NOMO-1 treated with DMSO at 0.1 percent for 48 hours (cell line): ENCODE data around the gene SMURF2.
A peak's percentile ranks its signal among the peaks of the same experiment; 100 is the strongest.

Experiments used
- DNase-seq: peaks from one replicate; lab custom pipeline; 2025; ENCODE audit not compliant: unreplicated experiment; lab: John Stamatoyannopoulos, UW

The SMURF2 gene

GRCh38 chr17:64544742-64545141, 117.4 kb downstream of the SMURF2 start:
- DNase-seq = no peak

DNA sequence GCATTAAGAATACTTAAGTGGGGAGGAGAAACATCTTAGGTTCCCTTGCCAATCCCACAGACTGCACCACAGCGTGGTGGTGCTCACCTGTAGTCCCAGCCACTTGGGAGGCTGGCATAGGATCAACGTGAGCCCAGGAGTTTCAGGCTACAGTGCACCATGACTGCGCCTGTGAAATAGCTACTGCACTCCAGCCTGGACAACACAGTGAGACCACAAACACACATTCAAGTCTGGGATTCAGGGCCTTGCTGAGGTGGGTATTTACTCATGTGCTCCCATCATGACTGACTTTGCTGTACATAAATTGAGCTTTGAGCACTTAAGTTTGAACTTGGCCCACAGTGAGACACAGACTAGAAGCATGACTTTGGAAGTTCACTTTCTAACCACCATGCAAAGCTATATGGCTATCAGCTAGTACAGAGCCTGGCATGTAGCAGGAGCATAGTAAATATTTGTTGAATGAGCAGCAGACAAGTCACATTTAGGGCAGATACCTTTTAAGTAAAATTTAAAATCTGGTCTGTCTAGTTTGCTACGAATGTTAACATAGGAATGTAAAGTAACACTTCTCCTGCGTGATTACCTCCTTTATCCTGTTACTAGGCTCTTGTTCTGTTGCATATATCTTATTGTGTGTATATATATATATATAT, 121.9 kb downstream of the SMURF2 start:
- no peak for DNase-seq

GRCh38 chr17:64538508-64539130, 123.5 kb downstream of the SMURF2 start:
- no peak for DNase-seq

GRCh38 chr17:64537488-64537887, 124.6 kb downstream of the SMURF2 start:
- DNase-seq = no peak

DNA sequence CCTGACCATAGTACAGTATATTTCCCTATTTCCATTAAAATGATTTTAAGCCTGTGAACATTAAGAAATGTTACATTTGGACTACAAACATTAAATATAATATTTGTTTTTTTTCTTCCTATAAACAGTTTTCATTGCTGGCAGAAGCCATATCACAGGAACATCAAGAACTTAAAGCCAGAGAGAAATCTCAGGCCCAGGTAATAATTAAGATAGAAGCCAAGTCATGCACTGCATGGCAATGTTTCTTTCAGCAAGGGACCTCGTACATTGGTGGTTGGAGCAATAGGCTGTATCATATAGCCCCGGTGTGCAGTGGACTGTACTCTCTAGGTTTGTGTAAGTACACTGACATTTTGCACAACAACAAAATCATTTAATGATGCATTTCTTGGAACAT, 125.2 kb downstream of the SMURF2 start:
- no peak for DNase-seq

- no peak for DNase-seq
Observed at GRCh38 chr17:64535357-64535756, 126.8 kb downstream of the SMURF2 start.

DNA sequence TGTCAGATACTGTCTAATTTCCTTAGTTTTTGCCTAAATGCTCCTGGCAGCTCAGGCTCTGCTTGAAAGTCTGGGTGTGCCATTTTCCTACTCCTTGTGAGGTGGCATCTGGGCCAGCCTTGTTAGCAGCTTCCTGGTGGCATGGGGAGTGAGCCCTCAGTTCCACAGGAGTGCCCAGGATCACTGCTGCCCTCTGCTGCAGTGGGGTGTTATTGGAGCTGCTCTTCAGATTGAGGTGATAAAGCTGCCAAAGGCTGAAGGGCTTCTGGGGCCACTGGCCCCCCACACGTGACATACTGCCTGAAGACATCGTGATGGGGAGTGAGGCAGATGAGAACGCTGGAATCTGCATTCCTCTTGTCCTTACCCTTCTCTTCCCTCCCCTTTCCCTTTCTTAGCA, 127.9 kb downstream of the SMURF2 start:
- DNase-seq = no peak

DNA sequence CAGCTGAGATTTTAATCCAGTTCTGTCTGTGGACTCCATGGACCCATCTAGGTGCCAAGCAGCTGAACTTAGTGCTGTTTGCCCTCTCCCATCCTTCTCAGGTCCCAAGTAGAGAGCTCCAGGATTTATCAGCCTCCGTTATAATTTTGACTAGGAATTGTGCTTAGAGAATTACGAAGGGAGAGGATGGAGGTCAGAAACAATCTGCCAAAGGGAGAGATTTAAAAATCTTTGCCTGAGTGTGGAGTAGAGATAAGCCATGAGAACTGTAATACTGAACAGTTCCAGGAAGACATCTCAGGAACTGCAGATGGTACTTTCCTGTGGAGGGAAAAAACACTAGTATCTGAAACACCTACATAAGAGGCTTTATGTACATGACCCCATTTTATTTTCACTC, 128.3 kb downstream of the SMURF2 start:
- DNase-seq = no peak

- no peak for DNase-seq
Observed at GRCh38 chr17:64532409-64532808, 129.7 kb downstream of the SMURF2 start.

DNA sequence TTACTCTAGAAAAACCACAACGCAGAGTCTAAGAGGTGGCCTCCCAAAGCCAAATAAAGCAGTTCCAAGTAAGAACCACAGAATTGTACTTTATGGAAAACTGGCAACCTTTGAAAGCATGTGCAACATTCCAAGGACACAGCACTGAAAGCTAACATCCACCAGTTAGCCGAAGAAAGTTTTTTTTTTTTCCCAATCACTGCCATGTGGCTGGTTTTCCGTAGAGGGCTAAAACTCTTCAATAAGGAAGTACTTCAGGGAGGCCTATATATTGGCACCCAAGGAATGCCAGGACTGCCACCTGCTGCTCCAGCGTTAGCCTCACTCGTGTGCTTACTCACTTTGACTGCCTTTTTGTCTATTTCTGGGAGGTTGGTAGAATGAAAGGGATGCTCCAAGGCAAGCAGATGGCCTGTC, 130.1 kb downstream of the SMURF2 start:
- no peak for DNase-seq

DNA sequence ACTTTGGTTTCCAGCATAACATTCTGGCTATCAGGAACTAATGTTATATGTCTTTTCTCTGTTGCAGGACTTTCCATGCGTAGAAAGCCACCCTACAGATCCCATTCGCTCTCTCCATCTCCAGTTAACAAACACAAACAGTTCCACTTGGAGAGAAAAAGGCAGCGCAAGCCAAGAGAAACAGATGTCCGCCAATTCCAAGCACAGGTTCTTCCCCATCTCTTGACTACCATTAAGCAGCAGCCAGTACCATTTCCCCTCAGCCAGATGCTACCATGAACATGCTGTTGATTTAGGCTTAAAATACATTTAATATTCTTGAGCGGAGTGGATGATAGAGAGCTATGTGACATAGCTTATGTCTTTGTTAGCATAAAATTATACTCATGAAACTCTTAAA, 132.9 kb downstream of the SMURF2 start:
- DNase-seq = no peak

- DNase-seq = no peak
Observed at GRCh38 chr17:64527914-64528313, 134.2 kb downstream of the SMURF2 start.

DNA sequence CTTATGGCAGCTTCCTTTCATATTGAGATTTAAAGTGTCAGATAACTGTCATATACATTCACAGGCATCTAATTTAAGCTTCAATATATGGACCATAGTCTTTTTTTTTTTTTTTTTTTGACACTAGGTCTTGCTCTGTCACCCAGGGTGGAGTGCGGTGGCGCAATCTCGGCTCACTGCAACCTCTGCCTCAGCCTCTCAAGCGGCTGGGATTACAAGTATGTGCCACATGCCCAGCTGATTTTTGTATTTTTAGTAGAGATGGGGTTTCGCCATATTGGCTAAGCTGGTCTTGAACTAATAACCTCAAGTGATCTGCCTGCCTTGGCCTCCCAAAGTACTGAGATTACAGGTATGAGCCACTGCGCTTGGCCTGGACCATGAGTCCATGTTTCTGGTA, 141.7 kb downstream of the SMURF2 start:
- no peak for DNase-seq

GRCh38 chr17:64519601-64520000, 142.5 kb downstream of the SMURF2 start:
- no peak for DNase-seq

DNA sequence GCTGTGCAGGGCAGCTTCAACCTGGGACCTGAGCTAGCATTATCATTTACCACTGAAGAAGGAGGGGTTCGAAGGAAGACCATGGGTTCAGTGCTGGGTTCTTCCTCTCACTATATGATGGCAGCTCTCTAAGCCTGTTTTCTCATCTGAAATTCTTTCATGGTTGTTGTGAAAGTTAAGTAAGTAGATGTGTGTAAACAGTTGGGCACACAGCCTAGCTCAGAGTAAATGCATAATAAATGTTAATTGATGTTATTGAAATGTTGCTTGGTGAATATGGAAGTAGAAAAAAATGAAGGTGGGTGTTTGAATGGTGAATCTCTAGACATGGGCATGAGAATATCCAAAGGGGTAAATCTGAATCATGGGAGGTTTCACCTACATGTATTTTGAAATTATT, 146.3 kb downstream of the SMURF2 start:
- DNase-seq = no peak

GRCh38 chr17:64515419-64515818, 146.7 kb downstream of the SMURF2 start:
- no peak for DNase-seq

DNA sequence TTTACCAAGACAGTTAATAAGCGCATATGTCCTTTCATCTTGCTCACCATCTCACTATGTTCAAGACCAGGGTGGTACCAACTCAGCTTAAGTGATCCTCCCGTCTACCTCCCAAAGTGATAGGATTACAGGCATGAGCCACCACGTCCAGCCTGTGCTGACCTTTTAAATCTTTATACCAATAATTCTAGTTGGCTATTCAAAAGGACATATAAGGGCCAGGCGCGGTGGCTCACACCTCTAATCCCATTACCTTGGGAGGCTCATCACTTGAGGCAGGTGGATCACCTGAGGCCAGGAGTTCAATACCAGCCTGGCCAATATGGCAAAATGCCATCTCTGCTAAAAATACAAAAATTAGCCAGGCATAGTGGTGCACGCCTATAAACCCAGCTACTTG, 152.9 kb downstream of the SMURF2 start:
- DNase-seq = no peak

GRCh38 chr17:64508683-64509082, 153.4 kb downstream of the SMURF2 start:
- no peak for DNase-seq

DNA sequence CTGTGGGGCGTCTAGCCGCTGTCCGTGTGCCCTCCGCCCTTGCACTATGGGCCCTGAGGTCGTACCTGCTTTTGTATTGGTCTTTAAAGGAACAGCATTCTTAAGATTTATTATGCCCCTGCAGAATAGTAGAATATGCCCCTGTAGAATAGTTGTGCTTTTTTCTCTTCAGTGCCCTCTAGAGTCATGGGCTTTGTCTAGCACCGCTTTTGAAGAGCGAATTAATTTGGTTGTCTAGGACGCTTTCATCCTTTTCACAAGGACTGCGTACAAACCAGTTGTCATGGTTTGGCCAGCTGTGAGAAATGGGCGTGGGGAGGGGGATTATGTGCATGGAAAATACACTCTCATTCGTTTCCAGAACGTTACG, 154.7 kb downstream of the SMURF2 start:
- DNase-seq = peak; percentile 84

GRCh38 chr17:64506576-64507412, 155.3 kb downstream of the SMURF2 start, which contains the start of gene CEP95:
TSS of gene CEP95 (plus strand) at chr17:64506977. CDS start at chr17:64507098, 121 bp downstream.
- peak; percentile 96 for DNase-seq

DNA sequence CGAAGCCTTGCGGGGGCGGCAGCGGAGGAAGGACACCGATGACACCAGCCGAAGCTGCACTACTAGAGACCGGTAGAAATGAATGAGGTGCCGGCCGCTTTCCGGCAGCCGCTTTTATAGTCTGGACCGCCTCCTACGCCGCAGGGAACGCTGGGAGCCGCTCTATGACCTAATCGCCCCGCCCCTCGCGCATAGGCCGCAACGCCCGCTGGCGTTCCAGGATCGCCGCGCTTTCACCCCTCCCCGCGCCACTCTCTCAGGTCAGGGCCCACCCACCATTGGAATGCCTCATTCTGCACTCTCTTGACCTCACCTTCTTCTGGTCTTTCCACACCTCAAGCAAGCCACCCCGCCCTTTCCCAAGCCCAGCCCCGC, 155.9 kb downstream of the SMURF2 start, which contains the start of gene DDX5:
Gene DDX5 (minus strand): TSS at position 89 of the 375 bp plus-strand sequence. CDS start 170 bp downstream, outside the sequence.
- peak; percentile 98 for DNase-seq
